HEK293T (cell line): ENCODE data around the gene ATP8A2.

Source experiments
- CTCF ChIA-PET: fragments of 350-600 bp; formaldehyde crosslinking; extraction: SDS; loops from one replicate; lab custom pipeline; 2021; ENCODE audit warnings: antibody characterized with exemption, inconsistent platforms; lab: Yijun Ruan, JAX
- POLR2A ChIA-PET: fragments of 350-600 bp; formaldehyde crosslinking; extraction: SDS; loops from one replicate; lab custom pipeline; 2020; ENCODE audit warnings: antibody characterized with exemption, inconsistent platforms; lab: Yijun Ruan, JAX
- DNase-seq: peaks from one replicate; pipeline ENCODE4 v3.0.0; 2012; ENCODE audit warnings: mixed read lengths; ENCODE audit errors: extremely low spot score
- ARNT ChIP-seq: fragments of 450-650 bp; IDR thresholded peaks from 2 replicates; pipeline ENCODE4 v1.6.1; 2017; ENCODE audit warnings: mild to moderate bottlenecking
- BHLHE40 ChIP-seq: fragments of 450-650 bp; IDR thresholded peaks from 2 replicates; pipeline ENCODE4 v1.6.1; 2016; ENCODE audit warnings: mild to moderate bottlenecking, moderate library complexity, borderline replicate concordance
- CTBP1 ChIP-seq: fragments of 450-650 bp; IDR thresholded peaks from 2 replicates; pipeline ENCODE4 v1.6.1; 2016; ENCODE audit warnings: borderline replicate concordance
- ELF4 ChIP-seq: fragments of 450-650 bp; IDR thresholded peaks from 2 replicates; pipeline ENCODE4 v1.6.1; 2017; ENCODE audit warnings: antibody characterized with exemption
- FOXA1 ChIP-seq: fragments of 450-650 bp; IDR thresholded peaks from 2 replicates; pipeline ENCODE4 v1.6.1; 2016; ENCODE audit warnings: mild to moderate bottlenecking
- FOXK2 ChIP-seq: fragments of 450-650 bp; IDR thresholded peaks from 2 replicates; pipeline ENCODE4 v1.6.1; 2016; ENCODE audit warnings: mild to moderate bottlenecking
- FOXM1 ChIP-seq: fragments of 450-650 bp; IDR thresholded peaks from 2 replicates; pipeline ENCODE4 v1.6.1; 2017; ENCODE audit warnings: mild to moderate bottlenecking, borderline replicate concordance
- HDGF ChIP-seq: fragments of 450-650 bp; IDR thresholded peaks from 2 replicates; pipeline ENCODE4 v1.6.1; 2017; ENCODE audit warnings: antibody characterized with exemption, borderline replicate concordance
- L3MBTL2 ChIP-seq: fragments of 450-650 bp; conservative IDR thresholded peaks from 2 replicates; pipeline ENCODE4 v1.6.1; 2016; ENCODE audit warnings: mild to moderate bottlenecking
- LEF1 ChIP-seq: fragments of 450-650 bp; IDR thresholded peaks from 2 replicates; pipeline ENCODE4 v1.6.1; 2017; ENCODE audit warnings: mild to moderate bottlenecking, borderline replicate concordance
- NFRKB ChIP-seq: fragments of 450-650 bp; IDR thresholded peaks from 2 replicates; pipeline ENCODE4 v1.6.1; 2016; ENCODE audit warnings: mild to moderate bottlenecking, moderate library complexity
- SP1 ChIP-seq: fragments of 450-650 bp; IDR thresholded peaks from 2 replicates; pipeline ENCODE4 v1.6.1; 2017
- SUZ12 ChIP-seq: fragments of 450-650 bp; IDR thresholded peaks from 2 replicates; pipeline ENCODE4 v1.6.1; 2016; ENCODE audit warnings: mild to moderate bottlenecking
- TARDBP ChIP-seq: fragments of 450-650 bp; IDR thresholded peaks from 2 replicates; pipeline ENCODE4 v1.6.1; 2016
- ZNF384 ChIP-seq: fragments of 450-650 bp; IDR thresholded peaks from 2 replicates; pipeline ENCODE4 v1.6.1; 2016
- TF ChIP-seq, protein P1 (sequence below): fragments of 450-650 bp; IDR thresholded peaks from 2 replicates; pipeline ENCODE4 v1.6.1; 2016

Gene ATP8A2

DNA sequence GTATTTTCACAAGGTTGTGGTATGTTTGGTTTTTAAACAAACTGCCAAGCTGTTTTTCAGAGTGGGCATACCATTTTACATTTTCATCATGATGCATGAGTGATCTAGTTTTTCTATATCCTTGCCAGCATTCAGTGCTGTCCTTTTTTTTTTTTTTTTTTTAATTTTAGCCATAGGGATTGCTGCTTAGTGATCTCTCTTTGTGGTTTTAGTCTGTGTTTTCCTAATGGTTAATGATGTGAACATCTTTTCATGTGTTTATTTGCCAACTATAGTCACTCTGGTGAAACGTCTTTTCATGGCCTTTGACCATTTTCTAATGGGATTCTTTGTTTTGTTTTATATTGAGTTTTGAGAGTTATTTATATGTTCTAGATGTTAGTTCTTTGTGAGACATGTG is 620.3 kb downstream of the ATP8A2 start:
- no peak for DNase-seq
- POLR2A ChIA-PET = no interaction called here
- CTCF ChIA-PET = no interaction called here
- TF ChIP-seq ZNF384 (no peak), TARDBP (no peak), SUZ12 (no peak), FOXK2 (no peak), NFRKB (no peak), ELF4 (no peak), FOXA1 (no peak), HDGF (no peak), LEF1 (no peak), L3MBTL2 (no peak), FOXM1 (no peak), BHLHE40 (no peak), SP1 (no peak)
- TF ChIP-seq, protein P1, sequence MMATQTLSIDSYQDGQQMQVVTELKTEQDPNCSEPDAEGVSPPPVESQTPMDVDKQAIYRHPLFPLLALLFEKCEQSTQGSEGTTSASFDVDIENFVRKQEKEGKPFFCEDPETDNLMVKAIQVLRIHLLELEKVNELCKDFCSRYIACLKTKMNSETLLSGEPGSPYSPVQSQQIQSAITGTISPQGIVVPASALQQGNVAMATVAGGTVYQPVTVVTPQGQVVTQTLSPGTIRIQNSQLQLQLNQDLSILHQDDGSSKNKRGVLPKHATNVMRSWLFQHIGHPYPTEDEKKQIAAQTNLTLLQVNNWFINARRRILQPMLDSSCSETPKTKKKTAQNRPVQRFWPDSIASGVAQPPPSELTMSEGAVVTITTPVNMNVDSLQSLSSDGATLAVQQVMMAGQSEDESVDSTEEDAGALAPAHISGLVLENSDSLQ = no peak

DNA sequence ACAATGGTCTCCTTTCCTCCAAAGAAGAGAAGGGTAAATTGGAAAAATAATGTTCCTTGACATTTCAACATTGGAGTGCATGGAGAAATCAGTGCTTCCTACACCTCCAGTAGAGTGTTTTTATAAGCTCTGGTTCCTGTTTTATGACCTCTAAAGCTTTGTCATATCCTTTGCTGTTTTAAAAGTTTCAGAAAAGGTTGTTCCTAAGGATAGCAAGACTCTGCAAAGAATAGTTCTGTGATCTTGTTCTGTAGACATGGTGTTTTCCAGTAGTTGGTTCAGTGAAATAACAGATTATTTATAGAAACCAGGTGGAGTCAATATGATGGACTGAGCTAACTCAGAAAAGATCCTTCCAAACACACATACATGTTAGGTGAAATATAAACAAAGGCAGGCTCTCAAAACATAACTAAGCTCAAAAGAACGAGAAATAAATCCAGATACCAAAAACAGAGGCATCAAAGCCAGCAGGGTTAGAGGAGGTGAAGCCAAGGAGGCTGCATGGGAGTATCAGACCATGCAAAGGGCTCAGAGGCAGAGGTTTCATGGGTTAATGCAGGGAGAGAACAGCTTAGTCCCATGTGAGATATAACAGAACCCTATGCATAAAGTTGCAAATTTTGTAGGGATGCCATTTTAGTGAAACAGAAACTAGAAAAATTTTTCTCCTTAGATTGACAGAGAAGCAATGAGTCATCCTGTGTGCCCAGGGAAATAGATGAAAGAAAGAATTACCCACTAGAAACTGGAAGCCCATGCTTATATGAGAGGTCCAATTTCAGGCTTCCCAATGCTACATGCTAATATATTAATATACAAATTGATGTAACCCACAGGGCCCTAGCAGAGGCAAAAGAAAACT is 635.7 kb downstream of the ATP8A2 start:
- CTCF ChIA-PET = no interaction called here
- no peak for DNase-seq

DNA sequence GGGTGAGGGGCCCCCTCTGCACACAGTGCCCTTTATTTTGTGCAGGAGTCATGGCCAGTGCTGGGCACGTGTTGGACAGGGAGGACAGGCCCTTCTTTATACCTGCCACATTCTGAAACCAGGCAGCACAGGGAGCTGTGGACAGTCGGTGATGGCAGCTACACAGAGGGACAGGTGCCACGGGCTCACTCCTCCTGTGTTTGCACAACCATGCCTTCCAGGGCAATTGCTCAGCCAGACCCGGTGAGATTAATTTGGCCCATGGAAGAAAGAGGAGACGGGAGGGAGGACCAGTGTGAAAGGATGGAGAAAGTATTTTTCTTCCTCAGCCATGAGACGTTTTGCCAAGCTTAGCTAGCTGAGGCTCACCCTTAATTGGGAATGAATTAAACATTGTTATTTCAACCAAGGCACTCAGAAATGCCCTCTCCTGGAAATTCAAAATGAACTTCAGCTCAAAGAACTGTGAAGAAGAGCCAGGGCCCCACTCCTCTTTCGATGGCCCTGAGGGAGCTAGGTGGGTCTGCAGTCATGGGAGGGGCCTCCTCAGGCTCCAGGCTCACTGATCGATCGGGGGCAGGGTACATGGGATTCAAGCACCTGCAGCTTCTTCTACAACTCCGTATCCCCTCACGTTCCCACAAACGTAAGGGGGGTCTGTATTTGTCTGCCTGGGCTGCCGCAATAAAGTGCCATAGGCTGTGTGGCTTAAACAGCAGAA is 638.9 kb downstream of the ATP8A2 start:
- ChIA-PET CTCF (no interaction called here), POLR2A (no interaction called here)
- TF ChIP-seq ZNF384 (no peak), CTBP1 (no peak), HDGF (no peak)
- DNase-seq = no peak

More for the DNA sequence above, 635.7 kb downstream of the ATP8A2 start:
- POLR2A ChIA-PET = no interaction called here
- TF ChIP-seq SUZ12 (no peak), FOXK2 (no peak), LEF1 (no peak), FOXM1 (no peak), HDGF (no peak), L3MBTL2 (no peak), BHLHE40 (no peak), ARNT (no peak), ZNF384 (no peak), NFRKB (no peak), ELF4 (no peak)
- TF ChIP-seq, protein P1 = no peak

DNA sequence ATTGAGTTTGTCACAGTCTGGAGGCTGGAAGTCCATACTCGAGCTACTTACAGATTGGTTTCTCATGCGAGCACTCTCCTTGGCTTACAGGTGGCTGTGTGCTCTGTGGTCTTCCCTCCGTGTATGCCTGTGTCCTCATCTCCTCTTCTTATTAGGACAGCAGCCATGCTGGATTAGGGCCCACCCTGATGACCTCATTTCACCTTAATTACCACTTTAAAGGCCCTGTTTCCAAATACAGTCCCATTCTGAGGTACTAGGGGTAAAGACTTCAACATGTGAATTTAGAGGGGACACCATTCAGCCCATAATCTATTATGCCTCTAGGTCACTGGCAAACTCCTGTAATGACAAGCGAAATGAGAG is 639.4 kb downstream of the ATP8A2 start:
- CTCF ChIA-PET = no interaction called here
- no peak for DNase-seq
- POLR2A ChIA-PET = no interaction called here
- TF ChIP-seq CTBP1 = no peak
- TF ChIP-seq, protein P1 = no peak
- TF ChIP-seq FOXK2 = no peak
- no peak for TF ChIP-seq ZNF384
- TF ChIP-seq NFRKB = no peak

DNA sequence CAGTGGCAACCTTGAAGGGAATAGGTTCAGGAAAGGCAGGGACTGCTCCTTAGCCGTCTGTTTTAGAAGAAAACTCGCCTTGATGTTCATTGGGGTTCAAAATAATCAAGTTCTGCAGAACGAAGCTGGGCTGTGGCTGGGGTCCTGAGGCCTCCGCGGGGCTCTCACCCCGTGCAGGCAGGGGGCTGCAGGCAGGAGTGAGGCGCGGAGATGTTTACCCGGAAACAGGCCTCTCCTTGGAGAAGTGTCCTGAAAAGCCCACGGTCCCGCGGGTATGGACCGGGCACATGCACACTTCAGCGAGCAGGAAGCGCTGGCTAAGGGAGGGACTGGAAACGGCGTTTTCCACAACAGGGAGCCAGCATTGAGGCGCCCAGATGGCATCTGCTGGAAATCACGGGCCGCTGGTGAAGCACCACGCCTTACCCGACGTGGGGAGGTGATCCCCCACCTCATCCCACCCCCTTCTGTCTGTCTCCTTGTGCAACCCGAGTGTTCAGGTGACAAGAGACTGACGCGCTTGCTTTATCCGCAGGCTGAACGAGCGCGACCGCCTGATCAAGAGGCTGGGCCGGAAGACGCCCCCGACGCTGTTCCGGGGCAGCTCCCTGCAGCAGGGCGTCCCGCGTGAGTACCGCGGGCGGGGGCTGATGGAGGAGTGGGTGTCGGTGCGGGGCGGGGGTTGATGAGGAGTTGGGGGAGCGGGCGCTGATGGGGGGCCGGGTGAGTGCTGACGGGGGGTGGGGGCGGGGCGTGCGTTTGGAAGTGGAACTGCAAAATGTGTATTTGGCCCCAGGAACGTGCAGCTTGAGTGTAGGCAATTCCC is 640.4 kb downstream of the ATP8A2 start:
- TF ChIP-seq FOXA1 (no peak), ZNF384 (no peak), ARNT (no peak), HDGF (no peak), TARDBP (no peak), L3MBTL2 (no peak), SP1 (no peak), BHLHE40 (no peak), NFRKB (no peak), FOXM1 (no peak), FOXK2 (no peak), SUZ12 (no peak), LEF1 (no peak), ELF4 (no peak), CTBP1 (no peak)
- TF ChIP-seq, protein P1 = no peak
- DNase-seq = no peak
- ChIA-PET CTCF (no interaction called here), POLR2A (no interaction called here)
